ENCODE results near the gene XYLT1. TPM values are rescaled to one million over a fixed set of nuclear protein-coding genes. Genes with fewer than 3 reads are reported as not detected.
A peak's percentile ranks its signal among the peaks of the same experiment; 100 is the strongest.

XYLT1 gene
- total and polyA plus RNA-seq, 8 donors = 6.0 to 8.4 (median 7.3) TPM

- Histone ChIP-seq H3K4me3 (no peak overlapping the region), H3K27me3 (peaks cover 0 to 17% of the 10 kb centered on the region in 2 donors), H3K36me3 (no peaks in the 10 kb centered on the region), H3K27ac (no peak overlapping the region), H3K9me3 (no peaks in the 10 kb centered on the region), H3K4me1 (no peaks in the 10 kb centered on the region)
- TF ChIP-seq CTCF (IDR thresholded peaks at IDR 0.05) = no peak
- DNase-seq = no peak
- no peak for ATAC-seq
- intact Hi-C loops (cut with DNase I) = no loop called here
Measured at GRCh38 chr16:17076818-17077498, 393.8 kb downstream of the XYLT1 start.

GRCh38 chr16:17076092-17076754 lies 394.5 kb downstream of the XYLT1 start:
- TF ChIP-seq CTCF (IDR thresholded peaks at IDR 0.05) = no peak
- no peak overlapping the region for H3K27ac ChIP-seq
- DNase-seq = no peak
- intact Hi-C loops (cut with DNase I) = no loop called here
- ATAC-seq = no peak
- H3K4me1 ChIP-seq = no peaks in the 10 kb centered on the region
- H3K27me3 ChIP-seq = peaks cover 0 to 17% of the 10 kb centered on the region in 2 donors
- no peak overlapping the region for H3K4me3 ChIP-seq
- no peaks in the 10 kb centered on the region for H3K36me3 ChIP-seq
- no peaks in the 10 kb centered on the region for H3K9me3 ChIP-seq

DNA sequence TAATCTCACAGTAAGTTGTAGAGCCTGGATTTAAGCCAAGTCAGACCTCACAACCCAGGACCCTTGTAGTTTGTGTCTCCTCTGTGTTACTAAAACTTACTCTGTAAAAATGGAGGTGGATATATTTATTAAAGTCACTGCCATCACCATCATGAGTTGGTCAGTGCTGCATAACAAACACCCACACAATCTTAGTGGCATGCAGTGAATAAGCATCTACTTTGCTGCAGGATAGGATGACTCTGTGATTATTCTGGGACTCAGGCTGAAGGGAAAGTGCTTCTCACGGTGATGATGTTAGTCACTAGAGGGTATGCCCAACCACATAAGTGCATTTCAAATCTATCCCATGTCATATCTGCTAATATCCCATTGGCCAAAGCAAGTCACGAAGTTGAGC lies 398.7 kb downstream of the XYLT1 start:
- Histone ChIP-seq H3K27ac (no peak overlapping the region), H3K27me3 (peaks cover 0 to 10% of the 10 kb centered on the region in 2 donors), H3K36me3 (no peaks in the 10 kb centered on the region), H3K4me1 (peaks cover 0 to 5% of the 10 kb centered on the region in 2 donors), H3K9me3 (no peaks in the 10 kb centered on the region), H3K4me3 (no peak overlapping the region)
- DNase-seq (no peak), ATAC-seq (no peak)
- TF ChIP-seq CTCF (IDR thresholded peaks at IDR 0.05) = no peak
- intact Hi-C loops (cut with DNase I) = no loop called here

DNA sequence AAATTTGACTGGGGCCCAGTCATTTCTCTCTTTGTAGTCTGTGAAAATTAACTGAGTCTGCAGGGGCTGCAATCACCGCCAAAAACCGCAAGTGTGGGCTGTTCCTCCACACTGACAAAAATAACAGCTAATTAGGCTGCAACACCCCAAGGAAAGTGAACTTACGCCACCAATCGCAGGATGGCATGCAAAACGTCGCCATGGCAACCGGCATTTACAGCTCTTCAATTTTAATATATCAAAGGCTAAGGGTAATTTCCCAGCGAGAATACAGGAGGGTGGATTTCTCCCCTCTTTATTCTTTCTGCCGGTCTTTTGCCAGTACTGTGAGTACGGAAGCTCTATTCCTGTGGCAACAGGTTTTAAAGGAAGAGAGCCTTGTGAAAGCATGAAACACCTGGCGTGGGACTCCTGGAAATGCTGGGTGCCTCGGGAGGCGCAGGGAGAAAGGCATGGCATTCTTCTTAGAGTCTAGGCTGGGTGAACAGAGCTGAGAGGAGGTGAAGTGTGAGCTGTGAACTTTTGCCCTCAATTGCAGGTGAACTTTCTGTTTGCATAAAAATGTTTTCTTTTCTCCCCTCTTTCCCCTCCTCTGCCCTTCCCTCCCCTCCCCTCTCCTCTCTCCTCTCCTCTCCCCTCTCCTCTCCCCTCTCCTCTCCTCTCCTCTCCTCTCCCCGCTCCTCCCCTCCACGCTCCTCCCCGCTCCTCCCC lies 399.7 kb downstream of the XYLT1 start:
- Histone ChIP-seq H3K4me3 (no peak overlapping the region), H3K4me1 (peaks cover 0 to 5% of the 10 kb centered on the region in 2 donors), H3K36me3 (no peaks in the 10 kb centered on the region), H3K9me3 (no peaks in the 10 kb centered on the region), H3K27me3 (peaks cover 0 to 12% of the 10 kb centered on the region in 2 donors), H3K27ac (no peak overlapping the region)
- DNase-seq = peak in 3 of 4 donors; percentile 26 to 78 (median 52)
- ATAC-seq = peak; percentile 63
- intact Hi-C loops (cut with DNase I) = no loop called here
- no peak for TF ChIP-seq CTCF (IDR thresholded peaks at IDR 0.05)

DNA sequence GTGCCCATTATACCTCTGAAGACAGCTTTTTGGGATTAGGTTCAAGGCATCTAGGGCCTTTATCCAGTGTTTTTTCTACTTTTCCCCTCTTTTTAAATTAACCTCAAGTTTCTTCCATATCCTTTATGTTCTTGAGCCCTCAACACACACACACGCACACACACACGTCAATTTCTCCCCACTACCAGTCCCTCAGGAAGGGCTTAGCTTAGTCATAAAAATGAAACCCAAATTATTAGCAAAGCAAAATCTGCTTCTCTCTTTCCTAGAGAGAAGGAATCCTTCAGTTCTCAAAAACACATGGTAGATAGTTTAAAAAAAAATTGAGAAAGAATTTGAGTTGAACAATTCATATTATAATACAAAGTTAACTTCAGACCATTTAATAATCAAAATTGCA lies 401.1 kb downstream of the XYLT1 start:
- Histone ChIP-seq H3K27ac (no peak overlapping the region), H3K4me1 (peaks cover 0 to 5% of the 10 kb centered on the region in 2 donors), H3K27me3 (peaks cover 0 to 20% of the 10 kb centered on the region in 2 donors), H3K9me3 (no peaks in the 10 kb centered on the region), H3K4me3 (no peak overlapping the region), H3K36me3 (no peaks in the 10 kb centered on the region)
- intact Hi-C loops (cut with DNase I) = no loop called here
- TF ChIP-seq CTCF (IDR thresholded peaks at IDR 0.05) = no peak
- DNase-seq (no peak), ATAC-seq (no peak)
